Measurements from ENCODE around the gene KRTCAP2.
"Not testable (repeated sequence)": the region's sequence is repeated elsewhere in the genome, so short reads cannot be mapped to it uniquely, and the experiment has no call there.

Gene KRTCAP2

DNA sequence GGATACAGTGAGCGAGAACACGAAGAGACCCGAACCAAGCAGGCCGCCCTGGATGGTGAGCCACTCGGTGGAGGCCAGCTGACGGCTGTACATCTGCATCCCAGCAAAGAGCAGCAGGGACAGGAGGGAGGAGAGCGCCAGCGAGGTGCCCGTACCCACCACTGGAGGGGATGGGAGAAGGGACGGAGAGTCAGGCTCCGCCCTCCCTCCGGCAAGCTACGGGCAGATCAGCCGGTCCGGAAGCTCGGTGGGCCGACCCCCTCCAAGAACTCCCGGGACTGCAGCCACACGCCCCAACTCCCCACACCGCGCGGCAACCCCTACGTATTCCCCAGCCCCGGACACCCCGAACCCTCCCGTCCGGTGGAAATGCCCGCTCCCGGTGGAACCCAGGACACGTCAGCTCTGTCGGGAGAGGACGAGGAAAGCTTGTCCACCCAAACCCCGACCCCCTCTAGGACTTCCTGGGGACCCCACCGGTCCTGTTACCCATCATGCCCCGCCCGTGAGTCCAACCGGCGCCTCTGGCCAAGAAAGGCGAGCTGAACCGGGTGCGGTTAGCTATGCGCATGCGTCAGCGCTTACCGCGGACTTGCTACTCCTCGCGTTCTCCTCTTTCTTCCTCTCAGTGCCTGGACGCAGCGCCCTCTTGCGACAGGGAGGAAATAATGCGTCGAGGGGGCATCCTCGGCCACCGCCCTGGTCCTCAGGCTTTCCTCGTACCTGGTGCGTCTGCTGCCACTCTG lies at the start of gene KRTCAP2:
TSS of gene KRTCAP2 (minus strand) at position 573 of the 746 bp plus-strand sequence. CDS start at position 493, 80 bp downstream.
- peak; percentile 89 to 98 (median 96) for DNase-seq
- intact Hi-C loops (cut with DNase I), result loop anchor here (2.0 kb wide), 1 partner anchor 46 kb away; the partner anchor contains the start of gene EFNA1

DNA sequence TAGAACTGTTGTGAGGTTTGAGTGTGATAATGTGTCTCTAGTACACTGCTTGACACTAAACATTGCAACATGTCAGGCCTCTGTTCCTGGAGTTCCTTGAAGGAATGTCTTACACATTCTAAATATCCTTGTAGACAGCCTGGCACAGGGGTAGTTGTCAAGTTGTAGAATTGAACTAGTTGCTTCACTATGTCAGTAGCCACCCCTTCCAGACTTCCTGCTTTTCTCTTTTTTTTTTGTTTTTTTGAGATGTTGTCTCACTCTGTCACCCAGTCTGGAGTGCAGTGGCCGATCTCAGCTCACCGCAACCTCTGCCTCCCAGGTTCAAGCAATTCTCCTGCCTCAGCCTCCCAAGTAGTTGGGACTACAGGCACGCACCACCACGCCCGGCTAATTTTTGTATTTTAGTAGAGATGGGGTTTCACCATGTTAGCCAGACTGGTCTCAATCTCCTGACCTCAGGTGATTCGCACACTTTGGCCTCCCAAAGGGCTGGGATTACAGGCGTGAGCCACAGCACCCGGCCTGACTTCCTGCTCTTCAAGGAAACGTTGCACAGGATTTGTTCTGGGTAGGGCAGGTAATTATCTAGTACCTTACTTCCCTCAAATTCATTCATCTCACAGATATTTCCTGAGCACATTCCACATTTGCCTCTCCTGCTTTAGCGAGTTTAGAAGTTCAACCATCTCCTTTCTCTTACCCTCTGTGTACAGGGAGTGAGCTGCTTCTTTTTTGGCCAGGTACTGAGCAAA lies 47.3 kb upstream of the KRTCAP2 start:
- intact Hi-C loops (cut with DNase I); DNase-seq: not testable (repeated sequence)

DNA sequence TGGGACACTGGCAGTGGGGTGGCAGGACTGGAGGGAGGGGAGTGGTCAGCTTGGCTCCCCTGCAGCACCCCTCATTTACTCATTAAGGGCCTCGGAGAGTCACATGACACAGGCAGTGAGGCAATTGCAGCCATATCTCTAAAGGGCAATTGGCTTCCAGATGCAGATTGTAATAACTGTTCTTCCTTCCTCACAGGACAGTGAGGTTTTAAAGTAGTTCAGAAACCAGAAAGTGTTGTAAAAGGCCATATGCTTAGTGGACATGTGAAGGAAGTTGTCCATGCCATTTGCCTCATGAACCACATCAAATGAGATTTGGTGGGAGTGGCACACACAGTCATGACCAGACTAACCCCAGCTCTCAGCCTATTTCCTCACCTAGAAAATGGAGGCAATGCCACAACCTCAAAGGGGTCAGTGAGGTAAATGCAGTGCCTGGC lies 46.5 kb upstream of the KRTCAP2 start:
- DNase-seq, result peak in 41 of 42 donors; percentile 30 to 90 (median 69)
- intact Hi-C loops (cut with DNase I), result no loop called here

DNA sequence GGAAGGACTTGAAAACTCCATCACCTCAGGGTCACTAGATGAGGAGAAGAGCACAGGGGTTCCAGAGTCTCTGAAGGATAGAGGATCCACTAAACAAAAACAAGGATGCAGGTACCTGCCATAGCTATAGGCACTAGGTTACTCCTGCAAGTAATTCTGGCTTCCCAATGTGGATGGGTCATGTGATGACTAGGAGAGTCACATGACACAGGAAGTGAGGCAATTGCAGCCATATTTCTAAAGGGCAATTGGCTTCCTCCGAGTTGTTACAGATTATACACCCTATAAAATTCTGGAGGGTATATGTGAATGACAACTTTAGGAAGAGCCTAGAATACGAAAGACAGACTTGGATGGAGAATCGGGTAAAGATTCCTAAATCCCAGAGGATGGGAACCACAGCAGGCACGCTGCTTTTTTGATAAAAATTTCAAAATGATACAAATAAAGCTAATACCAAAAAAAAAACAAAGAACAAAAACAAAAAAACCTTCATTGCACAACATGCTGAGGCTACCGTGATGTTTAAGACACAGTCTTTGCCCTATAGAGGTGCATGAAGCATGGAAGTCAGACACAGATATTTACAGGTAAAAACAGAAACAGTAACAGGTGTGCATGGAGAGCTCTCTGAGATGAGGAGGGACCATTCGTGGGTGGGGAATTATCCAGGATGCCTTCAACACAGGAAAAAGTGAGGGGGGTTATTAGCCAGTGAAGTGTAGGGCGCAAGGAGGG lies 45.9 kb upstream of the KRTCAP2 start:
- intact Hi-C loops (cut with DNase I), result no loop called here
- DNase-seq, result peak in 40 of 42 donors; percentile 21 to 93 (median 78)

- DNase-seq; intact Hi-C loops (cut with DNase I): not testable (repeated sequence)
These were observed 41.6 kb upstream of the KRTCAP2 start for GRCh38 chr1:155214702-155215101.

DNA sequence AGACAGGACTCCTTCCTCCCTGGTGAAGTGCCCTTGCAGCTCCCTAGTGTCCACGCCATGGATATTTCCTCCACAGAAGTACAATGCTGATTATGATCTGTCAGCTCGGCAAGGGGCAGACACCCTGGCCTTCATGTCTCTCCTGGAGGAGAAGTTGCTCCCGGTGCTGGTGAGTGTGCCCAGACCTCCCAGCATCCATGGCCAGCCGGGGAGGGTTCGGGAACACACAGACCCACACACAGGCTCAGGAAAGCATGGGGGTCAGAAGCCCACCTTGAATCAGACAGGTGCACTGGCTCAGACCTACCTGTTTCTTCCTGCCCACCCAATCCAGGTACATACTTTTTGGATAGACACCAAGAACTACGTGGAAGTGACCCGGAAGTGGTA lies 38.9 kb upstream of the KRTCAP2 start:
- DNase-seq; intact Hi-C loops (cut with DNase I): not testable (repeated sequence)

DNA sequence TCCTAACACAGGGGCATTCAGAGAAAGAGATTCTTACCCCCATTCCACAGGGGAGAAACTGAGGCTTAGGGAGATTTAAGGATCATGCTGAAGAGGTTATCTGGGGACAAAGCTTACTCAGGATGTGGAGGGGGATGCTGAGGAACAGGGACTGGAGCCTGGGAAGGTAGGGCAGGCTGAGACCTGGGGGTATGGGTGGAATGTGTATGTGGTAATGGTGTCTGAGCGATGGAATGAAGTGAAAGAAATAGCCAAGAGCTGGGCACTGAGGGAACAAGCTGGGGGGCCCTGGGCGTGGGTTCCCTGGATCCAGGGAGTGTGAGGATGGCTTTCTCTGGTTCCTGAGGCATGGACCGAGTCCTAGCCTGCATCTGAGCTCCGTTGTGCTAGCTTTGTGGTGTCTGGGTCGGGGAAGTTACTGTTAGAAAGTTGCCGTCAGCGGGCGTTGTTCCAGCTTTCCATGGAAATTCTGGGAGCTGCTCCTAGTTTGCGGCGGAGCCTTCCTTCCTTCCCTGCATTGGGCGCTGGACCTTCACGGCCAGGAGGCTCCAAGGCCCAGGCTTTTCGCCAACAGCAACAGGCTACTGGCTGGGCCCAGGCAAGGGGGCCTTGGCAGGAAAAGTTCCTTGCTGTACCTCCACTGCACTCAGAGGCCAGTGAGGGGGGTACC lies 38.4 kb upstream of the KRTCAP2 start:
- intact Hi-C loops (cut with DNase I); DNase-seq: not testable (repeated sequence)

DNA sequence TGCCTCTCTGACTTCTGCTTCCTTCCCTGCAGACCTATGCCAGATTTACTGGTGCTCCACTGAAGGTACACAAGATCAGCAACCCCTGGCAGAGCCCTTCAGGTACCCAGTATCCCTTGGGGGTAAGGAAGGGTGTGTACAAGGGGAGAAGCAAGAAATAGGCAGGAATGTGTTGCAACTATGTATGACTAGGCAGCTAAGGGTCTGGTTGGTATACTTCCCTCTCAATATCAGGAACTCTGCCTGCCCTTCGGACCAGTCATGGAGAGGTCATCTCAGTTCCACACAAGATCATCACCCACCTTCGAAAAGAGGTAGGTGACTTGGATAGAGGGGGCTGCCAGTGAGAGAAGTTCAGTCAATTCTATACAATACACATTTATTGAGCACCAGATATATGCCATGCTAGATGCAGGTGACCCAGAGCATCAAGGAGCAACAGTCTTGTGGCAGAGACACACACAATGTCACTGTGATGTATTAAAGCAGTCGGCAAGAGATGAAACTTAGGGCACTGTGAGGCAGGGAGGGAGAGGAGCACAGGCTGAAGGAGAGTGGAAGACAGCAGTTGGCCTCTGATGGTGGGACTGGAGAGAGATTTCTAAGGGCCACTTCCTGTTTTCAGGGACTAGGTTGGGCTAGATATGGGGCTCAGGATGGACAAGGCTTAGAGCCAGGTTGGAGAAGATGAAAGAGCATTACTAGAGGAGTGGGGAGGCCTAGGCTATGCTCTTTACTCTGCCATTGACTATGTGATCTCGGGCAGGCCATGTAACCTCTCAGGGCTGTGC lies 37.4 kb upstream of the KRTCAP2 start:
- intact Hi-C loops (cut with DNase I), result no loop called here
- no peak for DNase-seq

DNA sequence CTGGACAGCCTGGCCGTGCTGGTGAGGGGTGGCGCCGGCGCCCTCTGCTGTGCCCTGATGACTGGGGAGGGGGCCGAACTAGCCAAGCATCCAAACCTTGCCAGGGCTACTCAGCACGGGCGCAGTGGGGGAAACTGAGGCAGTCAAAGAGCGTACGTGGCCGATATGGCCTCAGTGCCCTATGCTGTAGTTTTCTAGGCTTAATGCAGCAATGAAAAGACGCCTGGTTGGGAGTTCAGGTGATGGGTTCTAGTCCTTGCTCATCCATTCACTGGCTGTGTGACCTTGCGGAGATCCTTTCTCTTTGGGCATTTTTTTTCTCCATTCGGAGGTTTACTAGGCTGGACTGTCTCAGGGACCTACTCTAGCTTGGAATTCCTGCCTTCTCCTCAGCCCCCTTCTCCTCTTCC lies 36.2 kb upstream of the KRTCAP2 start:
- intact Hi-C loops (cut with DNase I), result loop anchor here (5.0 kb wide), 1 partner anchor 33 kb away; a partner anchor contains a TSS
- DNase-seq, result no peak

- DNase-seq, result peak; percentile 77 to 96 (median 90)
- intact Hi-C loops (cut with DNase I), result loop anchor here (5.0 kb wide), 1 partner anchor 34 kb away; a partner anchor contains a TSS
These were observed 35.6 kb upstream of the KRTCAP2 start, which contains the start of gene MTX1 for GRCh38 chr1:155208541-155209311. TSS of gene MTX1 (plus strand) at chr1:155208695. CDS start at chr1:155208805, 110 bp downstream.

DNA sequence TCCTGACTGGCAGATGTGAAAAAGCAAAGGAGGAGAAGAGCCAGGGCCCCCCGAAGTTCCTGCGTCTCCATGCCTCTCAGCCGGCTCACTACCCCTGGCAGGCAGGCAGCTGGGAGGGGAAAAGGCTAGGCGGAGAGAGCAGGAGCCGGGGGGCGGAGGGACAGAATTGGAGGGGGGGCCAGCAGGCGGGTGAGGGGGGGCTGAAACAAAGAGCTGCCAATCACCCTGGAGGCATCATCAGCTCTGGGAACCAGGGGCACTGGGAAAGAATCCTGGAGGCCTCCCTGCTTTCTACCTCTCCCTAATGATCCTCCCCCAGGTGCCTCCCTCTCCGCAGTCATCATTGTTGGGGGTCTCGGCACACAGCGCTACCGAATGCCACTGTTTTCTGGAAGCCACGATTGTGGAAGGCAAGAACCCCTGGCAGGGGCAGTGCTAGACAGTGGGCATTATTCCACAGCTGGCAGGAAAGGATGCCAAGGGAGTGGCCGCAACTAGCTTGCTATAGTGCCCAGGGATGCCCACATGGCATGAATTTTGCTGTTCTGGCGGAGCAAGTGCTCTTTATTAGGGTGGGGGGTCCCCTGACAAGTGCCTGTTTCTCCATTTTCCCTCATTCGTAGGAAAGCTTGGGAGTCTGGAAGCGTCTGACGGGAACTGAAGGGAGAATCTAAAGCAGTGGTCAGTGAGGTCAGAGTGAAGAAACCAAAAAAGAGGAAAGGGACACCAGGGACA lies 34.9 kb upstream of the KRTCAP2 start, which contains the start of gene THBS3:
TSS of gene THBS3 (minus strand) at position 92 of the 735 bp plus-strand sequence. CDS start at position 71, 21 bp downstream.
- intact Hi-C loops (cut with DNase I), result loop anchor here (5.0 kb wide), 1 partner anchor 34 kb away; a partner anchor contains a TSS
- peak in 39 of 42 donors; percentile 29 to 87 (median 65) for DNase-seq

GRCh38 chr1:155206891-155207805 lies 34.0 kb upstream of the KRTCAP2 start:
- intact Hi-C loops (cut with DNase I), result loop anchor here (5.0 kb wide), 1 partner anchor 35 kb away; a partner anchor contains a TSS

GRCh38 chr1:155205969-155206593 lies 33.0 kb upstream of the KRTCAP2 start:
- DNase-seq, result no peak
- intact Hi-C loops (cut with DNase I), result loop anchor here (5.0 kb wide), 1 partner anchor 36 kb away; a partner anchor contains a TSS

More at GRCh38 chr1:155206891-155207805, 34.0 kb upstream of the KRTCAP2 start:
- DNase-seq, result peak; percentile 76 to 94 (median 87)

DNA sequence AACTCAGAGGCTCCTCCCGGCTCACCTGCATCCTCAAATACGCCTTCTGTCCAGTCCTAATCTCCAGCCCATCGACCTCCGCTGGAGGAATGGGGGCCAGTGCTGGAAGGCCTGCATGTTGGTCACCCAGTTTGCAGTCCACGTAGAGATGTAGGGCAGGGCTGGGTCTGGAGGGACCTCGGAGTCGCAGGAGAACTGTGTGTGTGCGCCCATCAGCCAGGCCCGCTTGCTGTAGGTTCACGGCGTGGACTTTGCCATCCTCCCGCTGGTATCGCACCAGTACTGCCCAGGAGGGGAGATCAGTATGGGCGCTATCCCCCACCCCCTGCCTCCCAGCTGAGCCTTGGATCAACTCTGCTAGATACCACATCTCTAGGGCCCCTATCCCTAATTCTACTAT lies 31.9 kb upstream of the KRTCAP2 start:
- DNase-seq, result no peak
- intact Hi-C loops (cut with DNase I), result loop anchor here (5.0 kb wide), 1 partner anchor 37 kb away; a partner anchor contains a TSS

Data from head of caudate nucleus (tissue), 42 donors.